VCaP (cell line): ENCODE results near the gene TMEM30A.

Source experiments
- H3K27ac ChIP-seq: fragments of 450-650 bp; 2 replicates; pipeline ENCODE4 v1.5.1; 2017
- TF ChIP-seq, protein P1 (sequence below): fragments of 450-650 bp; conservative IDR thresholded peaks from 2 replicates; pipeline ENCODE4 v1.5.1; 2017; ENCODE audit warnings: mild to moderate bottlenecking, moderate library complexity

TMEM30A gene

DNA sequence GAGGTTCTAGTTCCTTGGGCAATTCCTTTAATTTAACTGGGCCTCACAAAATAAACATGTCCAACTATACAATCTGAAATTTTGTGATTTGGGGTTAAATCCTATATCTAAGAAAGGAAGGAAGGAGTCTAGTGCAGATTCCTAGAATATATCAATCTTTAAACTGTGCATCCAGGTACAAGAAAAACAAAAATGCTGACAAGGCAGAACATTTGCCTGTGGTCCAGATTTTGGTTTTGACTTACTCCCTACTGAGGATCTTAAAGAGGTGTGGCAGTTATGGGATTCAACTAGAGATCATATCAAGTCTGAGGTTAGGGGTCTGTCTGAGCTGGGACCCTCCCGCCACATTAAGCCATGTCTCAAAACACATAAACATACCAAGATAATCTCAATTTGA is 23.3 kb downstream of the TMEM30A start:
- TF ChIP-seq, protein P1, sequence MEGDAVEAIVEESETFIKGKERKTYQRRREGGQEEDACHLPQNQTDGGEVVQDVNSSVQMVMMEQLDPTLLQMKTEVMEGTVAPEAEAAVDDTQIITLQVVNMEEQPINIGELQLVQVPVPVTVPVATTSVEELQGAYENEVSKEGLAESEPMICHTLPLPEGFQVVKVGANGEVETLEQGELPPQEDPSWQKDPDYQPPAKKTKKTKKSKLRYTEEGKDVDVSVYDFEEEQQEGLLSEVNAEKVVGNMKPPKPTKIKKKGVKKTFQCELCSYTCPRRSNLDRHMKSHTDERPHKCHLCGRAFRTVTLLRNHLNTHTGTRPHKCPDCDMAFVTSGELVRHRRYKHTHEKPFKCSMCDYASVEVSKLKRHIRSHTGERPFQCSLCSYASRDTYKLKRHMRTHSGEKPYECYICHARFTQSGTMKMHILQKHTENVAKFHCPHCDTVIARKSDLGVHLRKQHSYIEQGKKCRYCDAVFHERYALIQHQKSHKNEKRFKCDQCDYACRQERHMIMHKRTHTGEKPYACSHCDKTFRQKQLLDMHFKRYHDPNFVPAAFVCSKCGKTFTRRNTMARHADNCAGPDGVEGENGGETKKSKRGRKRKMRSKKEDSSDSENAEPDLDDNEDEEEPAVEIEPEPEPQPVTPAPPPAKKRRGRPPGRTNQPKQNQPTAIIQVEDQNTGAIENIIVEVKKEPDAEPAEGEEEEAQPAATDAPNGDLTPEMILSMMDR: no peak
- no peak overlapping the region for H3K27ac ChIP-seq

DNA sequence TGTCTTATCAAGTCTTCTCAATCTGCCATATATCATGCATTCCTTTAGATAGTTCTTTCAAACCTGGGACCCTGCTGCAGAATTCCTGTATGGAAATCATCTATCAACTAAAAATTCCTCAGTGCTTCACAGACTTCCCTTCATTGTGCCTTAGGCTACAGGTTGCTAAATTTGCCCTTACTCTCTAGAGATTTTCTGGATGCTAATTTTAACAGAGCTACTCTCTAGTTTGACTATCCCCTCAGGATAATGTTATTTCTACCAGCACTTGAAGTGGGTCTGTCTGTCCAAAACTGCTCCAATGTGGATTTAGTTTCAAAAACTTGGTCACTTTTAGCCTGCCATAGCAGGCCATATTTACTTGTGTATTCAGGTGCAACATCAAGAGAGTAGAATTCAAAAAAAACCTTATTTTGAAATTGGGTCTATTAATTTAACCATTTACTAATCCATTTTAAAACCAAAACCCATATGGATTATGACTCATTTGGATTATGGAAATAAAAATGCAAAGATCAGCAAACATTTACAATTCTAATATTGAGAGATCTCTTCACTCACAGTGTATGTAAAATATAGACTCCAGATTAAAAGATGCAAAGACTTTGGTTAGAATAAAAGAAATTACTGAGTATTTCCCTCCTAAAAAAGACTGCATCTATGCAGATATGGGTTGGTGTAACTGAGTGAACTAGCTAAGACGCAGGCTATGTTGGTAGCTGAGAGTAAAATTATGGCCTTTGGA is 27.1 kb downstream of the TMEM30A start:
- TF ChIP-seq, protein P1: no peak
- H3K27ac ChIP-seq: no peak overlapping the region

DNA sequence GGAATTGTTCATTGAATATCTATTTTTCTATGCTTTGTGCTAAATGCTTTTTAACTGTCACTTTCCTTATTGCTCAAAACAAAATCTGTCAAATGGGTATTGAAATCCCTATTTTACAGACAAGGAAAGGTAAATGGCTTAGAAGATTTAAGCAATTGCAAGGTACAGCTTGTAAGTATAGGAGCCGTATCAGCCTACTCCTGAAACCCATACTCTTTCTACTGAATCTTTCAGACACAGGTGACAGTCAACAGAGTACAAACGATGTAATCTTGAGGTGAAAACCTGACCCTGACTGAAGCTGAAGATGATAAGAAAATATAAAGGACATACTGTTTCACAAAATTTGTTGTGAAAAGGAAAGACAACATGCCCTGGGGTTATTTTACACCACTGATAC is 34.0 kb downstream of the TMEM30A start:
- H3K27ac ChIP-seq: no peak overlapping the region
- TF ChIP-seq, protein P1: no peak

DNA sequence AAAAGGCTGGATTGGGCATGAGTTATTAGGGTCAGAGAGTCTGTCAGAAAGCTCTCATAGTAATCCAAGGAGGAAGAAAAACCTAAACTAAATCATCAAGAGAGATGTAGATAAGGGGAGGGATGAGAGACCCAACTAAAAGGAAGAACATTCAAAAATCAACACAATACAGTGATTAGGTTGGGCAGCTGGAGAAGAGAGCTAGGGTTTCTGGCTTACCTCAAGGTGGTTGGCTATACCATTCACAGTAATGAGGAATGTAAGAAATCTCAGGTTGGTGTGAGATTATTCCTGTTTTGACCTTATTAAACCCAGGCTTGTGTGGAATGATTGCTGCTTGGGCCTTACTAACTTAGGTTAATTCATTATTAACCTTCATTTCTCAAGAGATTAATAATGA is 34.8 kb downstream of the TMEM30A start:
- TF ChIP-seq, protein P1: no peak
- H3K27ac ChIP-seq: no peak overlapping the region

DNA sequence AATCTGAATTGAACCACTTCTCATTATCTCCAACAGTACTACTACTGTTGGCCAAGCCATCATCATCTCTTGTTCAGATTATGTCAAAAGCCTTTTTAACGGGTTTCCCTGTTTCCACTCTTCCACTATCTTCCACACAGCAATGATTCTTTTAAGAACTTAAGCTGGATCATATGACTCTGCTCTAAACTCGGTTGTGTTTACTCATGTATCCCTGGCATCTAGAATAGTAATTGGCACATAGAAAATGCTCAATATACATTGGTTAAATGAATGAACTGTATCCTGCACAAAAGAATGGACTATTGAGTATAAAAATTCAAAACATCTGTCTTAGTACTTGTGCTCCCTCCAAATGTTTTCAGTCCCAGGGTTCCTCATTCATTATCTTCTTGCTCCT is 38.2 kb downstream of the TMEM30A start:
- TF ChIP-seq, protein P1: no peak

DNA sequence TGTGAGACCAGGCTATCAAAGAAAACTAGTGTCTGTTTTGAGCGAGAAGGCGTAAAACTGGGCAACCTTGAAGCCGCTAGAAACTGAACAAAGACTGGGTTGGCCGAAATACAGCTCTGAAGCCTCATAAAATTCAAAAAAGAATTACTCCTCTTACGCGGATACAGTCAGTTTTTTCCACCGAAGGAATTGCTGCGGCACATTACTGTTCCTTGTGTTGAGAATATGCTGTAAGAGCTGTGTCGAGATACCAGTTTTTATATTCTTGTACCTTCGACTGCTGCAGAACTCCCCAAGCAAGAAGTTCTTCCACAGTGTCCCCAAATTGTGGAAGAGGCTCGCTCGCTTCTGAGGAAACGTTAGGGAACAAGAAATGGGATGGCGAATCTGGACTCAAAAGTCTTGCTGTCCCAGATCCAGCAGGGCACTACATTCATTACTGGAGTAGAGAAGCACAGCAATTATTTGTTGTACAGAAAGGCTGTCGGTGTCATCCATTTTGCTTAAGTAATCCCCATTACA is 40.5 kb downstream of the TMEM30A start:
- H3K27ac ChIP-seq: peak overlapping the region; percentile 89
- TF ChIP-seq, protein P1: no peak

More for the DNA sequence above, 38.2 kb downstream of the TMEM30A start:
- H3K27ac ChIP-seq: no peak overlapping the region

DNA sequence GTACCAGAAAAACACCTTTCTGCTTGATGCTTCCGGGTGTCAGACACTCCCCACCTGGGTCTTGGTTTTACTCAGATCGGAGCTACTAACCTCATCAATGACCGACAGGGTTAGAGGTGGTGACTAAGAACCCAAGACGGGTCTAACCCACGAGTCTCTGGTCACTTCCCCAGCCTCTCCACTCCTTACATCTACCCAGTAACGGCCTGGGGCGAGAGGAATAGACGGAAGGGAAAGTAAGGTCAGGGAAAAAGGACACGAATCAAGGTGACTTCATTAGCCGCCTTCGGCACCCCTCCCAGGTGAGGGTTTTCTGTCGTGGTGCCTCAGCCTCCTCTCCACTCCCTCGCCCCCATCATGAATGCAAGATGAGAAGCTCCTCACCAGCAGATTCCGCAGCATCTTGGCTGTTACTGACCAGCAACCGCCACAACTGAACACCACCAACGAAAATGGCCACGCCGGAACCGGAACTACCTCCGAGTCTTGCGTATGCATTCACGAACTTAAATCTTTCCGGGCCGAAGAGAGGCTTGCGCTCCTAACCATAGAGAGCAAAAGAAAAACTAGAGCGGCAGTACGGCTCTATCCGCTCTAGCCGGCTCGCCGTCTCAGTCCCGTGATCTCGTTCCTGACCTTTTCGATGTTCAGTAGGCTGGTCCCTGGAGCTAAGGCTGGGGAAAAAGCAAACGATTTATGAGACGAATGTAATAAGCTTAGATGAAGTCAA is 41.1 kb downstream of the TMEM30A start, which contains the start of gene COX7A2:
Gene COX7A2 (minus strand): TSS at position 469 of the 730 bp plus-strand sequence. CDS start 67 bp downstream, at position 402.
- TF ChIP-seq, protein P1: no peak
- peak within 1 kb of the TSS; percentile 89 for H3K27ac ChIP-seq
